ENCODE measurements around the gene FBXO7.

DNA sequence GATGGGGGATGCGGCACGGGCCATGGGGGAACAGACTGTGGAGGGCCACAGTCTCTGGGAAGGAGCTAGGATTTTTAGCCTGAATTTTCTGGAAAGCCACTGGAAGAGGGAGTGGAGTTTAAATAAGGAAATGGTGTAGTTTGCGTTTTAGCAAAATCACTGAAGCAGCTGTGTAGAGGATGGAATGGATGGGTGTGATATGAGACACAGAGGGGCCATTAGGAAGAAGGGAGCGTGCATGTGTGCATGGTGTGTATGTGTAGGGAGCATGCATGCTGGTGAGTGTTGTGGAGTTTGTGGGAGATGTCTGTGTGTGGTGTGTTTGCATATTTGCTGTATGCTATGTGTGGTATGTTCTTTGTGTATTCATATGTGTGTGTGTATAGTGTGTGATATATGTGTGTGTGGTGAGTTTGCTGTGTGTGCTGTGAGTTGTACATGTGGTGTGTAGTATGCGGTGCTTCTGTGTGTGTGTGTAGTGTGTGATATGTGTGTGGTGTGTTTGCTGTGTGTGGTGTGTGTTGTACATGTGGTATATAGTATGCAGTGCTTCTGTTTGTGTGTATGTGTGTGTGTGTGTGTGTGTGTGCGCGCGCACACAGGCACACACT lies 67.6 kb downstream of the FBXO7 start:
- TF ChIP-seq, protein P1, sequence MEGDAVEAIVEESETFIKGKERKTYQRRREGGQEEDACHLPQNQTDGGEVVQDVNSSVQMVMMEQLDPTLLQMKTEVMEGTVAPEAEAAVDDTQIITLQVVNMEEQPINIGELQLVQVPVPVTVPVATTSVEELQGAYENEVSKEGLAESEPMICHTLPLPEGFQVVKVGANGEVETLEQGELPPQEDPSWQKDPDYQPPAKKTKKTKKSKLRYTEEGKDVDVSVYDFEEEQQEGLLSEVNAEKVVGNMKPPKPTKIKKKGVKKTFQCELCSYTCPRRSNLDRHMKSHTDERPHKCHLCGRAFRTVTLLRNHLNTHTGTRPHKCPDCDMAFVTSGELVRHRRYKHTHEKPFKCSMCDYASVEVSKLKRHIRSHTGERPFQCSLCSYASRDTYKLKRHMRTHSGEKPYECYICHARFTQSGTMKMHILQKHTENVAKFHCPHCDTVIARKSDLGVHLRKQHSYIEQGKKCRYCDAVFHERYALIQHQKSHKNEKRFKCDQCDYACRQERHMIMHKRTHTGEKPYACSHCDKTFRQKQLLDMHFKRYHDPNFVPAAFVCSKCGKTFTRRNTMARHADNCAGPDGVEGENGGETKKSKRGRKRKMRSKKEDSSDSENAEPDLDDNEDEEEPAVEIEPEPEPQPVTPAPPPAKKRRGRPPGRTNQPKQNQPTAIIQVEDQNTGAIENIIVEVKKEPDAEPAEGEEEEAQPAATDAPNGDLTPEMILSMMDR (IDR thresholded peaks at IDR 0.05; ENCODE audit: low read length): no peak
- no peak for TF ChIP-seq EZH2 (optimal IDR thresholded peaks at IDR 0.05; ENCODE audit: low read depth, low read length)
- no peak for TF ChIP-seq EZH2phosphoT487 (IDR thresholded peaks at IDR 0.05; ENCODE audit: low read length)

Data from MM.1S (cell line).